ENCODE data around the gene PPARG. TPM values are rescaled to one million over a fixed set of nuclear protein-coding genes. Genes with fewer than 3 reads are reported as not detected.
"Not testable (repeated sequence)": the region's sequence is repeated elsewhere in the genome, so short reads cannot be mapped to it uniquely, and the experiment has no call there.

PPARG gene
- total RNA-seq, 1 experiment from 2014 or later, result 61.5 TPM

DNA sequence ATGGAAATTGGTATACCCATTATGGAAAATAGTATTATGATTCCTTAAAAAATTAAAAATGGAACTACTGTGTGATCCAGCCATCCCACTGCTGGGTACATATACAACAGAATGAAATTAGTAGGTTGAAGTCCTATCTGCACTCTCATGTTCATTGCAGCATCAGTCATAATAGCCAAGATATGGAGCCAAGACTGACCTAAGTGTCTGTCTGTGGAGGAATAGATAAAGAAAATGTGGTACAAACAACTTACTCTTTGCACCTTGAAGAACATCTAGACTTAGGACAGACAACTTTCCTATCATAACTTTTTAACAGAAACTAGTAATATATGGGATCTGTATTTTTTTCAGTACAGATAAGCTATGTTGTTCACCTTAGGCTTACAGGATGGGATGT lies 30.0 kb upstream of the PPARG start:
- Histone ChIP-seq H3K27me3 (ENCODE audit: insufficient read depth, low read depth) (no peaks in the 10 kb centered on the region), H2AFZ (no peak overlapping the region), H3K36me3 (ENCODE audit: low read depth) (no peaks in the 10 kb centered on the region), H3F3A (ENCODE audit: insufficient read depth, low read depth) (no peaks in the 10 kb centered on the region), H3K4me3 (no peak overlapping the region), H3K4me2 (no peak overlapping the region), H3K79me2 (ENCODE audit: low read depth) (no peaks in the 10 kb centered on the region), H3K4me1 (replicated peaks; ENCODE audit: insufficient read depth) (no peaks in the 10 kb centered on the region), H3K9me3 (ENCODE audit: insufficient read depth, low read depth) (no peaks in the 10 kb centered on the region; the same call in 1 of the 2 replicates), H3K27ac (no peak overlapping the region), H3K9me2 (ENCODE audit: insufficient read depth) (no peaks in the 10 kb centered on the region), H4K20me1 (ENCODE audit: insufficient read depth) (no peaks in the 10 kb centered on the region)
- no peak for TF ChIP-seq EZH2 (IDR thresholded peaks at IDR 0.05; ENCODE audit: low read depth)
- TF ChIP-seq CTCF (conservative IDR thresholded peaks at IDR 0.05), result no peak
- no peak for DNase-seq
- ChIA-PET POLR2A (ENCODE audit: unreplicated experiment) (interaction anchor here (0.7 kb wide), 1 partner anchor 13 kb away, joined by 4 read pairs; no protein-coding TSS in a partner anchor), CTCF (no interaction called here)
- intact Hi-C loops (cut with micrococcal nuclease; ENCODE audit: unreplicated experiment), result no loop called here
- no TSS peak for BruUV-seq (replicated peaks)

GRCh38 chr3:12262173-12262572 lies 26.7 kb upstream of the PPARG start:
- H3K4me1 ChIP-seq (replicated peaks; ENCODE audit: insufficient read depth); H4K20me1 ChIP-seq (ENCODE audit: insufficient read depth); H3K4me3 ChIP-seq; H3K27ac ChIP-seq; H3K79me2 ChIP-seq (ENCODE audit: low read depth); CTCF ChIA-PET; H3F3A ChIP-seq (ENCODE audit: insufficient read depth, low read depth); BruUV-seq (replicated peaks); H2AFZ ChIP-seq; intact Hi-C loops (cut with micrococcal nuclease; ENCODE audit: unreplicated experiment); H3K4me2 ChIP-seq; H3K27me3 ChIP-seq (ENCODE audit: insufficient read depth, low read depth); H3K9me2 ChIP-seq (ENCODE audit: insufficient read depth); POLR2A ChIA-PET (ENCODE audit: unreplicated experiment); H3K36me3 ChIP-seq (ENCODE audit: low read depth); DNase-seq; H3K9me3 ChIP-seq (ENCODE audit: insufficient read depth, low read depth): not testable (repeated sequence)

DNA sequence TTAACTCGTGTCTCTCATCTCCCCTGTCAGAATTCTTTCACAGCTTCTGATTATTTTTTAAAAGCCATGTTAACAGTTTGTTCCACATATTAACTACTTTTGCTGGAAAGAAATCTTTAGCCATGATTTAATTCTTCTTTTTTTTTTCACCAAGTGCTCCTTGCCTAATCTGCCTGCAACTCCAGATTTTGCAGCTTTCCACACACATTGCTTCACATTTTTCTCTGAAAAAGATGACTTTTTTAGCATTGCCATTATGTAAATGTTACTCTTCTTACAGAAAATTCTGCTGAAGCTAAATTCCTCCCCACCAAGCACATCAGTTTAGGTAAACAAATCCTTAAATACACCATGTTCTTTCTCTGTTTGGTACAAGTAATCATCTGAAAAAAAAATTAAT lies 23.4 kb upstream of the PPARG start:
- H3K9me3 ChIP-seq (ENCODE audit: insufficient read depth, low read depth), result no peaks in the 10 kb centered on the region; the same call in 1 of the 2 replicates
- H4K20me1 ChIP-seq (ENCODE audit: insufficient read depth), result no peaks in the 10 kb centered on the region
- CTCF ChIA-PET, result no interaction called here
- intact Hi-C loops (cut with micrococcal nuclease; ENCODE audit: unreplicated experiment), result no loop called here
- no peak overlapping the region for H2AFZ ChIP-seq
- no peak overlapping the region for H3K27ac ChIP-seq
- no peaks in the 10 kb centered on the region for H3K9me2 ChIP-seq (ENCODE audit: insufficient read depth)
- DNase-seq, result no peak
- no peak overlapping the region for H3K4me3 ChIP-seq
- H3K36me3 ChIP-seq (ENCODE audit: low read depth), result no peaks in the 10 kb centered on the region
- H3K79me2 ChIP-seq (ENCODE audit: low read depth), result no peaks in the 10 kb centered on the region
- H3K4me1 ChIP-seq (replicated peaks; ENCODE audit: insufficient read depth), result peaks cover 15% of the 10 kb centered on the region
- no TSS peak for BruUV-seq (replicated peaks)
- H3K4me2 ChIP-seq, result no peak overlapping the region
- POLR2A ChIA-PET (ENCODE audit: unreplicated experiment), result no interaction called here
- H3F3A ChIP-seq (ENCODE audit: insufficient read depth, low read depth), result peaks cover 6% of the 10 kb centered on the region; the same call in 1 of the 2 replicates
- H3K27me3 ChIP-seq (ENCODE audit: insufficient read depth, low read depth), result no peaks in the 10 kb centered on the region
- no peak for TF ChIP-seq EZH2 (IDR thresholded peaks at IDR 0.05; ENCODE audit: low read depth)
- no peak for TF ChIP-seq CTCF (conservative IDR thresholded peaks at IDR 0.05)

DNA sequence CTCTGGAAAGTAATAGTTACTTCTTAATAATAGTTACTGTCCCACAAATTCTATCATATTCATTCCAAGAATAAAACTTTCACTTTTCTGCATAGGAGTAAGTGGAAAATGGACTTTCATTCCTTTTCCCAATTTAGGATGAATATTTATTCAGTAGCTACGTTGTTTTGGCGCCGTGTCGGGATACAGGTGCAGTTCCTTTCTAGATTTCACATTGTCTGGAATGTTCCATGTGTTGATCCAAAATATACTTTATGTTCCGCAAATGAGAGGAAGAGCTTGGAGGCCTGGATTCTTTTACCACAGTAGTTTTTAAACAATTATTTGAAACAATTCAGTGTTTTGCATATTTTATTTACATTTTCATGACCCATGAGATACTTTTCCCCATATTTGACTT lies 22.8 kb upstream of the PPARG start:
- intact Hi-C loops (cut with micrococcal nuclease; ENCODE audit: unreplicated experiment), result no loop called here
- Histone ChIP-seq H3K36me3 (ENCODE audit: low read depth) (no peaks in the 10 kb centered on the region), H3K4me3 (no peak overlapping the region), H4K20me1 (ENCODE audit: insufficient read depth) (no peaks in the 10 kb centered on the region), H3K27me3 (ENCODE audit: insufficient read depth, low read depth) (no peaks in the 10 kb centered on the region), H3K4me2 (no peak overlapping the region), H3K27ac (no peak overlapping the region), H3K9me3 (ENCODE audit: insufficient read depth, low read depth) (no peaks in the 10 kb centered on the region), H3F3A (ENCODE audit: insufficient read depth, low read depth) (peaks cover 6% of the 10 kb centered on the region; the same call in 1 of the 2 replicates), H3K9me2 (ENCODE audit: insufficient read depth) (no peaks in the 10 kb centered on the region), H2AFZ (no peak overlapping the region), H3K4me1 (replicated peaks; ENCODE audit: insufficient read depth) (peaks cover 15% of the 10 kb centered on the region), H3K79me2 (ENCODE audit: low read depth) (no peaks in the 10 kb centered on the region)
- ChIA-PET POLR2A (ENCODE audit: unreplicated experiment) (no interaction called here), CTCF (no interaction called here)
- no peak for DNase-seq
- TF ChIP-seq CTCF (conservative IDR thresholded peaks at IDR 0.05), result no peak
- TF ChIP-seq EZH2 (IDR thresholded peaks at IDR 0.05; ENCODE audit: low read depth), result no peak
- BruUV-seq (replicated peaks), result no TSS peak
